ENCODE results near the gene TMEFF2.

The TMEFF2 gene

DNA sequence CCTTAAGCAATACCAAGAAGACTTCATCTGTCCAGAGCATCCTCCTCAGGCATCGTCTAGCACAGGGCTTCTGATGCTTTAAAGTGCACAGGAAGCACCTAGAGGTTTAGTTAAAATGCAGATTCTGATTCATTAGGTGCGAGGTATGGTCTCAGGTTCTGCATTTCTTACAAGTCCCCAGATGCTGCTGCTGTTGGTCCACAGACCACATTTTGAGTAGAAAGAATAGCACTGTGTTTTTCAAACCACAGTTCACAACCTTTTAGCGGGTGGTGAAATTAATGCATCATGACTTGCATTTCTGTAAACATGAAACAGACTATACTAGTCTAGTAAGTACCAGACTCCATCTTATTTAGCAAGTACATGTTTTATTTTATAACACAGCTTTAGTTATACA lies 134.6 kb downstream of the TMEFF2 start:
- TF ChIP-seq, protein P1, sequence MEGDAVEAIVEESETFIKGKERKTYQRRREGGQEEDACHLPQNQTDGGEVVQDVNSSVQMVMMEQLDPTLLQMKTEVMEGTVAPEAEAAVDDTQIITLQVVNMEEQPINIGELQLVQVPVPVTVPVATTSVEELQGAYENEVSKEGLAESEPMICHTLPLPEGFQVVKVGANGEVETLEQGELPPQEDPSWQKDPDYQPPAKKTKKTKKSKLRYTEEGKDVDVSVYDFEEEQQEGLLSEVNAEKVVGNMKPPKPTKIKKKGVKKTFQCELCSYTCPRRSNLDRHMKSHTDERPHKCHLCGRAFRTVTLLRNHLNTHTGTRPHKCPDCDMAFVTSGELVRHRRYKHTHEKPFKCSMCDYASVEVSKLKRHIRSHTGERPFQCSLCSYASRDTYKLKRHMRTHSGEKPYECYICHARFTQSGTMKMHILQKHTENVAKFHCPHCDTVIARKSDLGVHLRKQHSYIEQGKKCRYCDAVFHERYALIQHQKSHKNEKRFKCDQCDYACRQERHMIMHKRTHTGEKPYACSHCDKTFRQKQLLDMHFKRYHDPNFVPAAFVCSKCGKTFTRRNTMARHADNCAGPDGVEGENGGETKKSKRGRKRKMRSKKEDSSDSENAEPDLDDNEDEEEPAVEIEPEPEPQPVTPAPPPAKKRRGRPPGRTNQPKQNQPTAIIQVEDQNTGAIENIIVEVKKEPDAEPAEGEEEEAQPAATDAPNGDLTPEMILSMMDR (IDR thresholded peaks at IDR 0.05; ENCODE audit: low read depth, low read length, missing control alignments): no peak
- H3K36me3 ChIP-seq (replicated peaks): no peaks in the 10 kb centered on the region

GRCh38 chr2:192059266-192059665 lies 135.5 kb downstream of the TMEFF2 start:
- H3K27ac ChIP-seq: no peak overlapping the region
- H3K36me3 ChIP-seq (replicated peaks): no peaks in the 10 kb centered on the region
- no peak for DNase-seq
- TF ChIP-seq, protein P1 (IDR thresholded peaks at IDR 0.05; ENCODE audit: low read depth, low read length, missing control alignments): no peak
- in situ Hi-C loops (cut with HindIII; ENCODE audit: low pct_ligation_motif_present, low sequenced_read_pairs): no loop called here
- H3K4me3 ChIP-seq (ENCODE audit: low read depth, low read length): no peak overlapping the region
- H3K27me3 ChIP-seq (replicated peaks): no peaks in the 10 kb centered on the region

More for the DNA sequence above, 134.6 kb downstream of the TMEFF2 start:
- H3K4me3 ChIP-seq (ENCODE audit: low read depth, low read length): no peak overlapping the region
- no peaks in the 10 kb centered on the region for H3K27me3 ChIP-seq (replicated peaks)
- in situ Hi-C loops (cut with HindIII; ENCODE audit: low pct_ligation_motif_present, low sequenced_read_pairs): no loop called here
- no peak for DNase-seq
- H3K27ac ChIP-seq: no peak overlapping the region

DNA sequence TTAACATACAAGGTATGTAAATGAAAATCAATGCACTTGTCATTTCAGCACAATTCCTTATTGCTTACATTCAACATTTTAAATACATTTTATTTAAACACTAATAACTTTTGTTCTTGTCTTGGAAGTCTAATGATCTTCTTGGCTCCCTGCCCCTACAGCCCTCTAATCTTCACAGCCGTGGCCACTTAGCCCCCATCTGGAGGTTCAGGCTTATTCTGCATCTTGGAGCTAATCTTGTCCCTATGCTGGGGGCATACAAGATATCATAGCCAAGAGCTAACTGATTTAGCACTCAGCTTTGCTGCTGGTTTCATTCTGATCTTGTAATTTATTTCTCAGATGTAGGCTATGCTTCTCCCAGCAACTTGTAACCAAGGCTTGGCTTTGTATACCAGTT lies 140.8 kb downstream of the TMEFF2 start:
- Histone ChIP-seq H3K27ac (no peak overlapping the region), H3K27me3 (replicated peaks) (no peaks in the 10 kb centered on the region), H3K36me3 (replicated peaks) (no peaks in the 10 kb centered on the region), H3K4me3 (ENCODE audit: low read depth, low read length) (no peak overlapping the region)
- no peak for DNase-seq
- in situ Hi-C loops (cut with HindIII; ENCODE audit: low pct_ligation_motif_present, low sequenced_read_pairs): no loop called here
- TF ChIP-seq, protein P1 (IDR thresholded peaks at IDR 0.05; ENCODE audit: low read depth, low read length, missing control alignments): no peak

DNA sequence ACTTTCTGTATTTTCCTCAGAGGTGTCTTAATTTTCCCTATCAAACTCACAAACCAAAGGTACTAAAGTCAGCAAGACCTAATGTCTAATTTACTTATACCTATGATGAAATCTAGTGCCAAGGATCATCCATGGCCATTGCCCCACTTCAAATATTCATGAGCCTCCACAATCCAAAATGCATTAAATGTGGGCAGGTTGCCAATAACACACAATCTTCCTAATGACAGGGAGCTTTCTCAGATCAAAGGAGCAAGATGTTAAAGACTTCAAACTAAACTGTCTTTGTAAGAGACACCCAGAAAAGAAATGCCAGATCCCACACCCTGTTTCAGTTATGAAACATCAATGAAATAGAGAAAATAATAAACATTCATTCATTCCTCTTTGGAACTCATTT lies 143.2 kb downstream of the TMEFF2 start:
- no peak for DNase-seq
- TF ChIP-seq, protein P1 (IDR thresholded peaks at IDR 0.05; ENCODE audit: low read depth, low read length, missing control alignments): no peak
- H3K4me3 ChIP-seq (ENCODE audit: low read depth, low read length): no peak overlapping the region
- in situ Hi-C loops (cut with HindIII; ENCODE audit: low pct_ligation_motif_present, low sequenced_read_pairs): no loop called here
- H3K27me3 ChIP-seq (replicated peaks): no peaks in the 10 kb centered on the region
- H3K27ac ChIP-seq: no peak overlapping the region
- no peaks in the 10 kb centered on the region for H3K36me3 ChIP-seq (replicated peaks)

DNA sequence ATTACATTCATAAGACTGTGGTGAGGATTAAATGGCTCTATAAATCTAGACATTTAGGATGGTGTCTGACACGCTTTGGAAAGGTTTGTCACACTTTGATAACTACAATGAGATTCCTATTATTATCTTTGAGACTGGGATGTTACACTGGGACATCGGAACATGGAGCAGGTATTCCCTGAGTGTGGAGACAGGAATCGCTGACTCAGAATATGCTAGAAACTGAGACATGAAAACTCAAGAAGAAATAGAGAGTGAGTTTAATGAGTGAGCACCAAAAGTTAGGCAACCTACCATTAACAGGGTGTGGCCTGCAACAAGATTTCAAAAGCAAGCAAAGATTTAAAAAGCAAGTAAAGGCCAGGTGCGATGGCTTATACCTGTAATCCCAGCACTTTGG lies 145.4 kb downstream of the TMEFF2 start:
- Histone ChIP-seq H3K4me3 (ENCODE audit: low read depth, low read length) (no peak overlapping the region), H3K36me3 (replicated peaks) (no peaks in the 10 kb centered on the region), H3K27me3 (replicated peaks) (no peaks in the 10 kb centered on the region), H3K27ac (no peak overlapping the region)
- in situ Hi-C loops (cut with HindIII; ENCODE audit: low pct_ligation_motif_present, low sequenced_read_pairs): no loop called here
- TF ChIP-seq, protein P1 (IDR thresholded peaks at IDR 0.05; ENCODE audit: low read depth, low read length, missing control alignments): no peak
- DNase-seq: no peak

DNA sequence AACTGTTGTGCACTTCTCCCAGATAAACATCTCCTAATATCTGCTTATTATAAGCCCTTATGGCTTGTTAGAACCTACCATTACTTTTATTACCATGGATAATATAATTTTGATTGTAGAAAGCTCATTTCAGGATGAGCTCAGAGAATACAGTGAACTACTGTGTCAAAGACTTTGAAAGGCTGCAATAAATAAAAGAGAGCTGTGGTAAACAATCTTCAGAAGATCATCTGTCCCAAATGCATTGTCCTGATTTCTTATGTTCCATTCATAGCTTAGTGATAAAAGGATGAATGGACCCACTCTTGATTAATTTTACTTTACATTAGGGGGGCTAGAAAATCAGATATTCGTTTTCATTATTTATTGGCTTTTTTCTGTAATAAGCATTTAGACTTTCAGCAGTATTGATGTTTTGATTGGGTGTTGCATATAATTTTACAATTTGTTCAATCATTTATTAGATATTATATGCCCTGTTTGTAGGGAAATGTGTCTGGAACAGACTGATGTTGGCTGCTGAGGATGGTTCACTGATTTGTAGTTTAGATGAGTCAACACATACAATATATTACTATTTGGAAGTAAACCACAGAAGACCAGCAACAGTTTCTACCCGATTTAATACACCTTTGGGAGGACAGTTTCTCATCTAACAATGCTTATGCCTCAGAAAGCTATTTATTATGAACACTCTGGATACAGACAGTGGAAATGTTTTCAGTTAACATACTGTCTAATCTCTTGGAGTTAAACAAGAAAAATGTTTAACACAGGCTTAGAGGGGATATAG lies 147.2 kb downstream of the TMEFF2 start:
- H3K27ac ChIP-seq: no peak overlapping the region
- H3K4me3 ChIP-seq (ENCODE audit: low read depth, low read length): no peak overlapping the region
- no peaks in the 10 kb centered on the region for H3K27me3 ChIP-seq (replicated peaks)
- in situ Hi-C loops (cut with HindIII; ENCODE audit: low pct_ligation_motif_present, low sequenced_read_pairs): no loop called here
- no peak for DNase-seq
- TF ChIP-seq, protein P1 (IDR thresholded peaks at IDR 0.05; ENCODE audit: low read depth, low read length, missing control alignments): no peak
- H3K36me3 ChIP-seq (replicated peaks): no peaks in the 10 kb centered on the region

Measured in brain microvascular endothelial cell (primary cell).